Activated CD8-positive, alpha-beta memory T cell treated with anti-CD3 and anti-CD28 coated beads, Interleukin-2, amount 50 U/mL, for 24 hours (primary cell): ENCODE measurements around the gene HERPUD1.
"Not testable (repeated sequence)": the region's sequence is repeated elsewhere in the genome, so short reads cannot be mapped to it uniquely, and the experiment has no call there.

ENCODE experiments used
- DNase-seq: peaks from one replicate; pipeline ENCODE4 v3.0.0-alpha.2; 2020; ENCODE audit errors: extremely low read depth

The HERPUD1 gene

GRCh38 chr16:56934599-56935145, 2.7 kb downstream of the HERPUD1 start:
- DNase-seq, result not testable (repeated sequence)

GRCh38 chr16:56935201-56935600, 3.3 kb downstream of the HERPUD1 start:
- no peak for DNase-seq

GRCh38 chr16:56936491-56936890, 4.5 kb downstream of the HERPUD1 start:
- no peak for DNase-seq

- DNase-seq, result no peak
These were observed 5.0 kb downstream of the HERPUD1 start for GRCh38 chr16:56936950-56937349.

GRCh38 chr16:56938664-56939513, 6.9 kb downstream of the HERPUD1 start:
- DNase-seq, result no peak

GRCh38 chr16:56939801-56940200, 7.9 kb downstream of the HERPUD1 start:
- no peak for DNase-seq

- no peak for DNase-seq
These were observed 9.2 kb downstream of the HERPUD1 start for GRCh38 chr16:56941092-56941491.

- no peak for DNase-seq
These were observed 10.0 kb downstream of the HERPUD1 start for GRCh38 chr16:56941856-56942331.

- no peak for DNase-seq
These were observed 11.9 kb downstream of the HERPUD1 start for GRCh38 chr16:56943761-56944375.

GRCh38 chr16:56944954-56945839, 13.3 kb downstream of the HERPUD1 start:
- DNase-seq, result no peak

- no peak for DNase-seq
These were observed 14.0 kb downstream of the HERPUD1 start for GRCh38 chr16:56945847-56946527.

- no peak for DNase-seq
These were observed 15.0 kb downstream of the HERPUD1 start for GRCh38 chr16:56946767-56947603.

GRCh38 chr16:56947604-56947995, 15.7 kb downstream of the HERPUD1 start:
- no peak for DNase-seq

GRCh38 chr16:56948234-56948633, 16.3 kb downstream of the HERPUD1 start:
- no peak for DNase-seq

- no peak for DNase-seq
These were observed 18.1 kb downstream of the HERPUD1 start for GRCh38 chr16:56950051-56950450.

- no peak for DNase-seq
These were observed 18.5 kb downstream of the HERPUD1 start for GRCh38 chr16:56950455-56950854.

- no peak for DNase-seq
These were observed 19.2 kb downstream of the HERPUD1 start for GRCh38 chr16:56950881-56951771.

- DNase-seq, result no peak
These were observed 21.1 kb downstream of the HERPUD1 start for GRCh38 chr16:56953006-56953405.

GRCh38 chr16:56956076-56956475, 24.1 kb downstream of the HERPUD1 start:
- DNase-seq, result no peak
